Stimulated activated CD8-positive, alpha-beta memory T cell treated with anti-CD3 and anti-CD28 coated beads, Interleukin-12 subunit alpha, Interleukin-12 subunit beta, amount 100 ng/mL, for 1 hour (primary cell): ENCODE data around the gene VAV3.

ENCODE experiments used
- DNase-seq: peaks from one replicate; pipeline ENCODE4 v3.0.0-alpha.2; 2020; ENCODE audit warnings: low read depth

VAV3 gene

DNA sequence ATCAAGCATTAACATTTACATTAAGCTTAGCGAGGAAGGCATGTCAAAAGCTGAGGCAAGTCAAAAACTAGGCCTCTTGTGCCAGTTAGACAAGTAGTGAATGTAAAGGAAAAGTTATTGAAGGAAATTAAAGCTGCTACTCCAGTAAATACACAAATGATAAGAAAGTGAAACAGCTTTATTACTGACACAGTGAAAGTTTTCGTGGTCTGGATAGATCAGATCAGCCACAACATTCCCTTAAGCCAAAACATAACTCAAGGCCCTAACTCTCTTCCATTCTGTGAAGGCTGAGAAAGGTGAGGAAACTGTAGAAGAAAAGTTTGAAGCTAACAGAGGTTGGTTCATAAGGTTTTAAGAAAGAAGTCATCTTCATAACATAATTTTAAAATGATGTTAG lies 131.9 kb downstream of the VAV3 start:
- DNase-seq = no peak

DNA sequence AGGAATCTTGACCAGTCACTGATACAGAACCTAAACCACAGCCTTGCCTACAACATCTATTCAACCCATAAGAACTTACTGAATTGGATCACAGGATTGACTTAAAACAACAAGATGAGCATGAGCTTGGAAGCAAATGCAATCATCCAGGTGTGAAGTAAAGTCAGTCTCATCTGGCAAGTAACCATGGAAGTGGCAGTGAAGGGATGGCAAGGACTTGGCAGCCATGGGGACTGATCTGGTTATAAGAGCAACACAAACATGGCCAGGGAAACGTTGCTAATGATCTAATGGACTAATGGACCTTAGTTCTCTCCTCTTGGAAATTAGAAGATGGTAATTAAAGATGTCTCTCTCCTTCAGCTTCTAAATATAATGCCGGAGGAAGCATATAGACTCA lies 133.1 kb downstream of the VAV3 start:
- DNase-seq = no peak

DNA sequence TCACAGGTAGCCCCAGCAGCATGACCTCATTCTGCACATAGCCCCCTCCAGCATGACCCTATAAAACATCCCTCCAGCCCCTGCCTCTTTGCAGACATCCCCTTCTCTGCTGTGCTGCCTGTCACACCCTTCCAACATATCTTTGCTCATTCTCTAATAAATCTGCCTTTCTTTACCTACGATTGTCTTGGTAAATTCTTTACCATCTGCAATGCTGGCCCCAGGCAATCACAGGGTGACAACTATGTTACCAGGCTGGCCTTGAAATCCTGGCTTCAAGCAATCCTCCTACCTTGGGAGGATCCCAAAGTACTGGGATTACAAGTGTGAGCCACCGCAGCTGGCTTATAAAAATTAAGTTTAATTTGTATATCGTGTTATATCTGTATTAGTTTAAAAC lies 134.5 kb downstream of the VAV3 start:
- DNase-seq = no peak

DNA sequence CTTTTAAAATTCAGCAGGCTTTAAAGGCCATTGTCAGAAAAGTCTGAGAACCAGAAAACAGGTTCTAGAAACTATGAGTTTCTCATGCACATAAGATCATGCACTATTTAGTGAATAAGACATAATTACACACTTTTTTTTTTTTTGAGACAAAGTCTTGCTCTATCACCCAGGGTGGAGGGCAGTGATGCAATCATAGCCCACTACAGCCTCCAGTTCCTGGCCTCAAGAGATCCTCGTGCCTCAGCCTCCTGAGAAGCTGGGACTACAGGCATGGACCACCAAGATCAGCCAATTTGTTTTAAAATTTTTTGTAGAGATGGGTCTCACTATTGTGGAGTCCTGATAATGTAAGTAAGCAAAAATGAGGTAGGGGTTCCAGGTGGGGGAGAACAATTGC lies 134.9 kb downstream of the VAV3 start:
- no peak for DNase-seq

DNA sequence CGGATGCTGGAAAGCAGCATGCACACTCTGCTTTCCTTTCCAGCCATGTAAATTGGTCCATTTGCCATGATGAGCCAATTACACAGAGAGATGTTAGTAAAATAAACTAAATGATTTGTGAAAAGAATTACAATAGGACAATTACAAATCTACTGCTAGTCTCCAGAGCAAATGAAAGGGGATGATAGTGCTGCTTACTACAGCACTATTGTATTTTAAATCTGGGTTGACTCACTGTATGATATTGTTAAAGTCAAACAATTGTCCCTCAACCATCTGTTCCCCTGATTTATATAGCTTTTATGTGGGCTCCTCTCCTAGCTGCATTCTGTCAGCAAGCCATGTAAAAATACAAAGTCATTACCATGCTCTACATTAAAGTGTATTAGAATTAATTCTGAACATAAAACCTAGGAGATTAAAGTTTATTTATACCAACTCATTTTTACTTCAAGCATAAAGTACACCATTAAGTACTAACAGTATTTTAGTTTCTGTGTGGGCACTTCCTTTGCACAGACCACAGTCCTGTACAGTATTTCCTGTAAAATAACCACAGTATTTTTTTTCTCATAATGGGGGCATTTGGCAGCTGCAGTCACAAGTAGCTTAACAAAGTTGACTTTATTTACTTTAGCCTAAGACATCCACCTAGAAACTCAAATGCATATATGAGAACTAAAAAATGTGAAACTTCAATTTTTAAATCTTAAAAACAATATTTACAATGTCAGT lies 135.8 kb downstream of the VAV3 start:
- DNase-seq = no peak

DNA sequence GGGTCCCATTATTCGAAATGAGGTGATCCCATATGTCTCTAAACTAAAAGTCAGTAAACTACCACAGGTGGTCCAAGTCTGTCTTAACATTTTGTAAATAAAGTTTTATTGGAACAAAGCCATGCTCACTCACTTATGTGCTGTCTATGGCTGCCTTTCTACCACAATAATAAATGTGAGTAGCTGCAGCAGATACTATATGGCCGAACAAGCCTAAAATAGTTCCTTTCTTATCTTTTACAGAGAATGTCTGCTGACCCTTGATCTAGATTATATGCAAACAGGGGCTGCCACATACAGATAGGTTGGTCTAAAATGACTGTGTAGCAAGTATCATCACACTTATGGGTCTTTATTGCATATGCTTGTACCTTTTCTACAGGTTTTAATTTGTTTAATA lies 140.0 kb downstream of the VAV3 start:
- no peak for DNase-seq

DNA sequence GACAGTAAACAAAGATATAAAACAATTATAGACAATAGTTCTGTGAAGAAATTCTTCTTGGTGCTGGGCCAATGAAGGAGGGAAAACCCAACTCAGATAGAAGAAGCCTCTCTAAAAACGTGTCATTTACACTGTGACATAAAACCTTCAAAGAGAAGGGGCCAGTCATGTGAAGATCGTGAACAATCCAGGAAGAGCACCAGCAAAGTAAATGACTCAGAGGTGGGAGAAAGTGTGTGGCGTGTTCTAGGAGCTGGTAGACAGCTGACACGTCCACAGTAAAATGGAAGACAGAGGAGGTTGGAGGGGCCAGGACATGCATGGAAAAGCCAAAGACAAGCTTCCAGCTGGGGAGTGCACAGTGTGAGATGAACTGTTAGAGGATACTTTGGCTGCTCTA lies 143.6 kb downstream of the VAV3 start:
- DNase-seq = no peak

DNA sequence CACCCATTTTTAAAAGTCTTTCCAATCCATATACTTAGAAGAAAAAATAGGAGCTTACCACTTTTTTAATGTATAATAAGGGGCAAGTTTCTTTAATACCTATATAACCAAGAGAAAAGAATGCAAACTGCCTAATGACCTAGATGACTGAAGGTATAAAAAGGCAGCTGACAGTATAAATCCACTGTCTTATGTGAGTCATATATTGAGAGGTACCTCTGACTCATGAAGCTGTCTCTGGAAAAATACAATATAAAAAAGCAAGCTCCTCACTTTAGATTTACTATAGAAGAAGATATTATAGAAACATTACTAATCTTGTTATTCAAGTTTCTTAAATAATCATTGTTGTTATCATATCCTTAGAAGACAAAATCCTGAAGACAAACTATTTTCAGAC lies 144.2 kb downstream of the VAV3 start:
- DNase-seq = no peak

DNA sequence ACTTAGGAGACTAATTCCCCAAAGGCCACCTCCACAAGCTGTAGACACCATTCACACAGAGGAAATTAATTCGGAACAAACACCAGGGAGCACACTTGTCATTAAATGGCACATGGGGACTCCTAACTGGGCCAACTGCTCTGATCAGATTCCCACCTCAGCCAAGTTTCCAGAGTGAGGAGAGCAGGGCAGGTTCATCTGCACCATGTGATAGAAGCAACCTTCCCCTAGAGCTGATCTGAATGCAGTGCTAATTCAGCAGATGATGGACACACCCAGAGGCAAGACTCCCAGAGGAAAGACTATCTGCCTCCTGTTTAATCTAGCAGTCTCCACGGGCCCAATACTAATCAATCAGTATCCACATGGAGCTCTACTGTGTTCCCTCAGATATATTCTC lies 147.0 kb downstream of the VAV3 start:
- no peak for DNase-seq

DNA sequence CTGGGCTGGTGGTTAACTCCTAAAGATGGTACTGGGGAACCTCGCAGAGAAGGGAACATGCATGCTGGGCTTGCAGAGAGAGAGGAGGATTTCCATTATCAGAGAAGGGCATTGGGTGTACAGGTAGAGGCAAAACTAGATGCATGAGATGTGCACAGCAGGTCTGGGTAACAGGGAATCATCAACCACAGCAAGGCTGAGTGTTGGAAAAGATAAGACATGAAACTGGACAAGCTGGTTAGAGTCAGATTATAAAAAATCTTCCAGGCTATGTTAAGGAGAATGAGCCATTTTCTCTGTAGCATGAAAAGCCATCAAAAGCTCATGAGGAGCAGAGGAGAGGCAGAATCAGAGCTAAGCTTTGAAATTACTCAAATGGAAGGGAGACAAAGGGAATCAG lies 147.8 kb downstream of the VAV3 start:
- DNase-seq = no peak

DNA sequence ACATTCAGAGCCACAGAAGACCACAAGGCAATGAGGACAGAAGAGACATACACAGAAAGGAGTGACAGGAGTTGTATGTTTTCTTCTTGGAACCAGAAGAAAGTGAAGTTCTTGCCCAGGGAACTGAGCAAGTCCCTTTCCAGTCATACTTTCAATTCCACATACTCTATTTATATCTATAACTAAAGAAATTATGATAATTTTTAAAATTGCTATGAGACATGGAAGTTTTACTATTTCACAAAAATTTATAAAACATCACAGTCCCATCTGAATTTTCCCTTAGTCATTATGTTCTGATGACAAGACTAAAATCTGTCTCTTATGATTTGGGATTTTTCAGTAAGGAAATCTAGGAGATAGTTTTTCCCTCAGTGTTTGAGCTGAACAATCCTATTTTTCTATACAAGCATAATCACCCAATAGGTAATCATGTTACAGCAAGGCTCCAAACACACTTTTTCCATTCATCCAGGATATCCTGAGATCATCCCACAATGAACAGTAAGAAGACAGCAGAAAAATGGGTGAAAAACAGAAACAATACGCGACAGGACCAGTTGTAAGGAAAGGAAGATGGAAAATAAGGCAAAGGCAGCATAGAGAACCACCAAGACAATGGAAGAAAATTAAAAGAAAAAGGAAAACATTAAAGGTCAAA lies 154.6 kb downstream of the VAV3 start:
- DNase-seq = no peak

DNA sequence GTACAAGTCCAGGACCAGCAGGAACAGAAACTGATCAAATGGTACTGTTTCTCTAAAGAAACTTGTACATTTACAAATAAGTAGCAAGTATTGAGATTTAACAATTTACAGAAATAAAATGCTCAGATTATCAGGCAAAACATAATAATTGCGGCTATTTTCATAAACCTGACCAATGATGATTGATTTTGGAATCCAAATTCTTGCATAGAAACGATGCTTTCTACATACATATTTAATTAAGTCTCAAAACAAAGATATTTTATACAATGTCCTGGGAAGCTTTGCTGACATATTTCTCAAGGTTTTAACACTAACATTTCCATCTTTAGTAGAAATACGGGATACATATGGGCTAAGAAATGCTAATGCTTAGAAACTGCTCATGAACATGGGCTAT lies 157.1 kb downstream of the VAV3 start:
- no peak for DNase-seq

DNA sequence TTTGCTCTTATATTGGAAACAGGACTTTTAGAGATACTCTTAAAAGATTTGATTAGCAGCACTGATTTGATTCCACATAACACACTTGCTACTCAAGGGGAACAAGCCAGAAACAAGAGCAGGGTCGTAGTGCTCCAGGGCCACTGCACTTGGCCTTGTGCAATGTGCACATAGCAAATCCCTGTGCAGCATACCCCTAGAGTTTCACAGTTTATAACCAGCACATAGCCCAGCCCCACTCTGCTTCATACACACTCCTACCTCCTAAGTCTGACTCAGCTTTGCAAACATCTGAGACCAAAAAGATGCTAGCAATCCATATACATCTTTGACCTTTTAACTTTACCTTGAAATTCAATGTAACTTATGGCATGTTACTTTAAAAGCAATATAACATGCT lies 157.6 kb downstream of the VAV3 start:
- DNase-seq = no peak

DNA sequence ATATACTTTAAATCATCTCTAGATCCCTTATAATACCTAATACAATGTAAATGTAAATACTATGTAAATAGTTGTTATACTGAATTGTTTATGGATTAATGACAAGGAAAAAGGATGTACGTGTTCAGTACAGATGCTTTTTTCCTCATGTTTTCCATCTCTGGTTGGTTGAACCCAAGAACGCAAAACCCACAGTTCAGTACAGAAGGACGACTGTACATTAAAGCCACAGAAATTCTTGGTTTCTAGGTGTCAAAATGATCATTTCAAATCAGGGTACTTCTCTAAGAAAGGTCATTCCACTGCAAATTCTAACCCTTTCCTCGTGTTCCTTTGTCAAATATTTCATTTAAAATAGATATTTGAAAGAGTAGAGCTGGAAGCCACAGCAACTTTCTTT lies 158.1 kb downstream of the VAV3 start:
- no peak for DNase-seq

DNA sequence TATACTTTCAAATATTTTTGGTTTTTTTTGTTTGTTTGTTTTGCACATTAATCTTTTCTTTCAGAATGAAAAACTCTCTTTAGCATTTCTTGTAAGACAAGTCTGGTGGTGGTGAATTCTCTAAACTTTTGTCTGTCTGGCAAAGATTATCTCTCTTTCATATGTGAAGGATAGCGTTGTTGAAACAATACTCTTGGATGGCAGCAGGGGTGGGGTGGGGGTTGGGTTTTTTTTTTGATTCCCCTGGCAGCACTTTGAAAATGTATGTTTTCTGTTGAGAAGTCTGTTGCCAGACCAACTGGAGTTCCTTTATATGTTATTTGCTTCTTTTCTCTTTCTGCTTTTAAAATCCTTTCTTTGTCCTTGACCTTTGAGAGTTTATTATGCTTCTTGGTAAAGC lies 160.2 kb downstream of the VAV3 start:
- no peak for DNase-seq

DNA sequence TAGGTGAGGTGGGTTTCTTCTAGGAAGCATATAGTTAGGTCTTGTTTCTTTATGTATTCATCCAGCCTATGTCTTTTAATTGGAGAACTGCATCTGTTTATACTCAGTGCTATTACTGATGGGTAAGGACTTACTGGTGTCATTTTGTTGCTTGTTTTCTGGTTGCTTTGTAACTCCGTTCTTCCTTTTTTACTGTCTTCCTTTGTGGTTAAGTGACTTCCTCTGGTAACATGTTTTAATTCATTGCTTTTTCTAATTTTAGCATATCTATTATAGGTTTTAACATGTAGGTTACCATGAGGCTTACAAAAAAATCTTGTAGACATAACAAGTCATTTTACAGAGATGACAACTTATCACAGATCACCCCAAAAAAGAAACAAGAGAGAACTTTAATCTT lies 160.8 kb downstream of the VAV3 start:
- no peak for DNase-seq

DNA sequence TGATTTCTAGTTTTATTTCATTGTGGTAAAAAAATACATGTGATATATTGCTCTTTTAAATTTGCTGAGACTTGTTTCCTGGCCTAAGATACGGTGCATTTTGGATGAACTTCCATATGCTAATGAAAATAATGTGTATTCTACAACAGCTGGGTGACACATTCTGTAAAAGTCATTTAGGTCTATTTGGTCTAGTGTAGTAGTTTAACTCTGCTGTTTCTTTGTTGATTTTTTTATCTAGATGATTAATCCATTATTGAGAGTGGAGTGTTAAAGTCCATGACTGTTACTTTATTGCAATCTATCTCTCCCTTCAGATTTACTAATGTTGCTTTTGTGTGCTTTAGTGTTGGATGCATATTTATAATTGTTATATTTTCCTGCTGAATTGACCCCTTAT lies 161.4 kb downstream of the VAV3 start:
- DNase-seq = no peak

DNA sequence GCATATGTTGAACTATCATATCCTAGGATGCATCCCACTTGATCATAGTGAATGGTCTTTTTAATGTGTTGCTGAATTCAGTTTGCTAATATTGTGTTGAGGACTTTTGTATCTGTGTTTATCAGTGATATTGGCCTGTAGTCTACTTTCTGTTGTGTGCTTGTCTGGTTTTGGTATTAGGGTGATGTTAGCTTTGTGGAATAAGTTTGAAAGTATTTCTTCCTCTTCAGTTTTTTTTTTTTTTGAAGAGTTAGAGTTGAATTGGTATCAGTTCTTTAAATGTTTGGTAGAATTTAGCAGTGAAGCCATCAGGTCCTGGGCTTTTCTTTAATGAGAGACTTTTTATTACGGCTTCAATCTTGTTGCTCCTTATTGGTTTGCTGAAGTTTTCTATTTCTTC lies 162.3 kb downstream of the VAV3 start:
- DNase-seq = no peak

DNA sequence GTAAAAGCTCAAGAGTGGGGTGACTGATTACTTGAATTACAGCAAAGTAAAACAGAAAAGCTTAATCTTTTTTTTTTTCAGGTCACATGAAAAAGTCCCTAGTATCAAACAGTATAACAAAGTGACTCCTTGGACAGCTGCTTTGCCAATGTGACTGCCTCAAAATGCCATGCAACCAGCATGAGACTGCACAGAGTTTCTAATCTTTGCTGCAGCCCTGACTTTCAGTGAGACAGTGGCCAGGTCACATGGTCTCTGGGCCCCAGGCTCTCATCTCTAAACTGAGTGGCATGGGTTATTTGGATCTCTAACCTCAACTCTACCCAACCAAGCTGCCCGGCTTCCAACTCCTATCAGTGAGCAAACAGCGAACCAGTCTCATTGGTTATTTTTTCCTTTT lies 169.0 kb downstream of the VAV3 start:
- no peak for DNase-seq

DNA sequence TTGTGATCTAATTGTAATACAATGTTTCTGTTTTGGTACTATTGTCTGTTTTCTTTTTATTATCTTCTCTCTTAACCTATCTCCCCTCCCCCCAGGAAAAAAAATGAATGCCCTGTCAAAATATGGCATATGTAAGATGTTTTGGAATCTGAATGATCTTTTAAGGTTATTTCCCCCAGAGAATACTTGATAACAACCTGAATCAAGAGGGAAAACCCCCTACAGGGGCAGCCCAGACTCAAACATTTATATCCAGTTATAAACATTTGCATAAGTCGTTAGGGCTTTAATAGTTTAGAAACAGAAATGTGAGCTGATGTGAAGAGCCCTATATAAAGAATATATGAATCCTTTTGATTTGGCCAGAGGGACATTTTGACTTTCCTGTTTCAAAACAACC lies 169.5 kb downstream of the VAV3 start:
- no peak for DNase-seq

DNA sequence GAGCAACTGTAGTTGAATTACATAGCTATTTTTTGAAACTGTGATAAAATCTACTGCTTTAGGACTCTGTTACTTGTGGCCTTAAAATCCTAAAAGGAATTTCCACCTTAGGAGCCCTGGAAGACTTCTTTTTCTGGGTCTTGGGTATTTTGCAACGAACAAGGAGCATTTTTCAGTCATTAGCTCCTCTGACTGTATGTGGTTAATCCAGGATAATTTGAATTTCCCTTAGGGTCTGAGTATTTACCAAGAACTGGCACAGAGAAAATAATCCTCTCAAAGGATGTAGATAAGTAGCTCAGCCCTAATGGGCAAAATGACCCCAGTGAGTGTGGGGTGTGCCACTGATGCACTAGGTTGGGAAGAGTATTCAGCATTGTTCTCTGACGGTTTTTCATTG lies 170.4 kb downstream of the VAV3 start:
- no peak for DNase-seq

DNA sequence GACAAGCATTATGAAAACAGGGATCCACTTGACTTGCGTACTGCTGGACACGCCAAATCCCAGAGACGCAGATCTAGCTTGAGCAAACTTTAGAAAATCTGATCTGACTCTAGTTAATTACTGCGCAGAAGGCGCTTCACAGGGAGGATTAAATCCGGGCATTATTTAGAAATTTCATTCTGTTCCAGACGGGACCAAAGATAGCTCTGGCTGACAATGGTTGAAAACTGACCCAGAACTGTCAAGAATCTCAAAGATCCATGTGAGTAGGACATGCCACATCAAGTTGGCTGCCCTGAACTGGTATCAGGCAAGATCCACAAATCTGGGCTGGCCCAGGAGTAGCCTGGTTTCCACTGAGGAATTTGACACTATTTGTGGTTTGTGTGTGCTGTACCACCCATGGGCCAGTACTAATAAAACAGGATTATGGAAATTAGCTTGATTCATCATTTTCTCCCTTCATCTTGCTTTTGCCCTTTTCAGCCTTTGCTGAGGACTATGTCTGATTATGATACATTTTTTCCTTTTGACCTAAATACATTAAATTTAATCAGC lies 171.0 kb downstream of the VAV3 start:
- no peak for DNase-seq

DNA sequence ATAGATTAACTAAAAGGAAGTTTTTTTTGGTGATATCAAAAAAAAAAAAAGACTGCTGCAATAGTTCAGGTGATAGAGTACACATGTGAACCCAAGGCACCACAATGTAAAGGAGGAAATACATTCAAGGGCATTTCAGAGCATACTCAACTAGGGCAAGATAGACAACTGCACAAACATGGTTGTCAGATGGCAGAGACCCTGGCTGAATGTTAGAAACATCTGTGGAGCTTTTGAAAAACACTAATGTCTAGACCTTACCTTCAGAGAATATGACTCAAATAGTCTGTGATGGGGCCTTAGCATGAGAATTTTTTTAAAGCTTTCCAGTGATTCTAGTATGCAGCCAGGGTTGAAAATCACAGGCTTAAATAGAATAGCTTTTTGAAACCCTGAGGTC lies 173.6 kb downstream of the VAV3 start:
- no peak for DNase-seq
